B cell (primary cell): ENCODE results near the gene AKT3. TPM values are rescaled to one million over a fixed set of nuclear protein-coding genes. Genes with fewer than 3 reads are reported as not detected.
"Not testable (repeated sequence)": the region's sequence is repeated elsewhere in the genome, so short reads cannot be mapped to it uniquely, and the experiment has no call there.

Experiments used
- ATAC-seq: fragments of 200-7000 bp; cut with Tn5 transposase; one replicate; pipeline ENCODE4 v1.10.0; 2021; ENCODE audit warnings: low read depth, mild to moderate bottlenecking, moderate number of reproducible peaks, moderate library complexity
- CTCF ChIA-PET: fragments of 350-600 bp; sonication (Branson Sonifier 250); formaldehyde crosslinking; loops from one replicate; lab custom pipeline; 2021; ENCODE audit warnings: antibody characterized with exemption, inconsistent platforms; lab: Charles Lee
- POLR2A ChIA-PET: fragments of 350-600 bp; sonication (Branson Sonifier 250); formaldehyde crosslinking; loops from one replicate; lab custom pipeline; 2021; ENCODE audit warnings: antibody characterized with exemption; lab: Charles Lee
- DNase-seq: peaks from one replicate; pipeline ENCODE4 v3.0.0; 2013
- H2AFZ ChIP-seq: 2 replicates; pipeline ENCODE4 v1.6.1; 2012; ENCODE audit warnings: mild to moderate bottlenecking, low read depth, low read length; ENCODE audit not compliant: insufficient read depth, poor library complexity, severe bottlenecking
- H3K27ac ChIP-seq, 2 donors: 1 replicate in 1 of 2; 2 replicates in 1 of 2; pipeline ENCODE4 v1.5.1; 2012 to 2013; ENCODE audit warnings: low read length in 2 of 2, mild to moderate bottlenecking in 2 of 2, moderate library complexity in 1 of 2
- H3K27me3 ChIP-seq, 4 experiments: fragments of 200-600 bp in 1 of 4; sonication (generic) in 1 of 4; replicated peaks in 1 of 4; 1 replicate in 2 of 4; 2 replicates in 2 of 4; pipeline versions ENCODE4 v1.6.1 to v1.7.0; 2013 to 2016; ENCODE audit warnings: low read length in 3 of 4, mild to moderate bottlenecking in 2 of 4, mixed read lengths in 1 of 4, moderate library complexity in 1 of 4; ENCODE audit not compliant: insufficient read depth in 4 of 4, control insufficient read depth in 3 of 4; ENCODE audit errors: control extremely low read depth in 1 of 4
- H3K36me3 ChIP-seq, 2 experiments: replicated peaks in 1 of 2; 1 replicate in 1 of 2; 2 replicates in 1 of 2; pipeline versions ENCODE4 v1.6.1 to v1.7.1; 2013; ENCODE audit warnings: low read length in 1 of 2; ENCODE audit not compliant: insufficient read depth in 2 of 2, control insufficient read depth in 1 of 2; ENCODE audit errors: control extremely low read depth in 1 of 2, extremely low read depth in 1 of 2
- H3K4me1 ChIP-seq, 2 donors: fragments of 200-600 bp in 1 of 2; sonication (generic) in 1 of 2; 1 replicate in 1 of 2; 2 replicates in 1 of 2; pipeline versions ENCODE4 v1.5.1 to v1.6.1; 2013 to 2017; ENCODE audit warnings: low read length in 2 of 2; ENCODE audit not compliant: control insufficient read depth in 2 of 2, insufficient read depth in 2 of 2
- H3K4me2 ChIP-seq: replicated peaks from 2 replicates; pipeline ENCODE3; 2012; ENCODE audit warnings: mild to moderate bottlenecking, low read depth, low read length; ENCODE audit not compliant: poor library complexity, severe bottlenecking
- H3K4me3 ChIP-seq, 5 experiments: fragments of 200-600 bp in 1 of 5; sonication (generic) in 1 of 5; 1 replicate in 3 of 5; 2 replicates in 2 of 5; pipeline versions ENCODE4 v1.5.1 to v1.7.0; 2011 to 2016; ENCODE audit warnings: low read length in 4 of 5, mild to moderate bottlenecking in 4 of 5, low read depth in 2 of 5, control low read depth in 1 of 5, moderate library complexity in 1 of 5; ENCODE audit not compliant: insufficient read depth in 1 of 5; ENCODE audit errors: control extremely low read depth in 1 of 5, extremely low read depth in 1 of 5
- H3K79me2 ChIP-seq: fragments of 200-600 bp; sonication (generic); one replicate; pipeline ENCODE4 v1.6.0; 2016; ENCODE audit warnings: low read length; ENCODE audit not compliant: control insufficient read depth, insufficient read depth
- H3K9ac ChIP-seq: fragments of 200-600 bp; sonication (generic); 2 replicates; pipeline ENCODE4 v1.6.1; 2017; ENCODE audit warnings: mild to moderate bottlenecking, low read length, moderate library complexity
- H3K9me3 ChIP-seq, 3 donors: one replicate each; pipeline versions ENCODE4 v1.6.1 to v1.7.1; 2013; ENCODE audit warnings: low read length in 2 of 3; ENCODE audit not compliant: control insufficient read depth in 2 of 3, insufficient read depth in 1 of 3; ENCODE audit errors: control extremely low read depth in 1 of 3
- H4K20me1 ChIP-seq: 2 replicates; pipeline ENCODE4 v1.6.0; 2012; ENCODE audit warnings: mild to moderate bottlenecking, low read length; ENCODE audit not compliant: insufficient read depth, control insufficient read depth, poor library complexity, severe bottlenecking
- H3K27ac Mint-ChIP-seq: one replicate; pipeline ENCODE4 v1.8.0; 2021; ENCODE audit warnings: mixed read lengths
- H3K27me3 Mint-ChIP-seq: one replicate; pipeline ENCODE4 v1.8.0; 2021; ENCODE audit warnings: mixed read lengths
- H3K4me1 Mint-ChIP-seq: one replicate; pipeline ENCODE4 v1.8.0; 2021; ENCODE audit warnings: mixed read lengths
- H3K4me3 Mint-ChIP-seq: one replicate; pipeline ENCODE4 v1.8.0; 2021; ENCODE audit warnings: mixed read lengths
- H3K9me3 Mint-ChIP-seq: one replicate; pipeline ENCODE4 v1.8.0; 2022; ENCODE audit warnings: mixed read lengths; ENCODE audit not compliant: insufficient read depth
- CTCF ChIP-seq: fragments of 200-600 bp; IDR thresholded peaks from one replicate; pipeline ENCODE4 v1.8.0; 2022; ENCODE audit warnings: antibody characterized with exemption, mild to moderate bottlenecking
- EZH2 ChIP-seq: IDR thresholded peaks from 2 replicates; pipeline ENCODE4 v1.6.1; 2012; ENCODE audit warnings: borderline replicate concordance, low read depth, mild to moderate bottlenecking, moderate library complexity, low read length; ENCODE audit not compliant: insufficient read depth, poor library complexity, severe bottlenecking
- WGBS: methylation state at CpG from one replicate; pipeline ENCODE4 v1.1.5; 2013; ENCODE audit warnings: missing lambda C conversion rate; ENCODE audit not compliant: insufficient coverage; 5-methylcytosine and 5-hydroxymethylcytosine counted together
- intact Hi-C: fragments of 100-400 bp; cut with micrococcal nuclease; formaldehyde crosslinking; loops from one replicate; pipeline ENCODE4 v1.10.0; 2022
- polyA plus RNA-seq: library from polyadenylated mRNA; depleted of rRNA; stranded (reverse); fragments of >200 nt; gene quantifications from 2 replicates; pipeline ENCODE4 v1.2.3, GENCODE V29; 2012
- total RNA-seq, 2 donors: library from RNA; stranded (reverse); fragments of 120-200 nt in 1 of 2; gene quantifications; 1 replicate in 1 of 2; 2 replicates in 1 of 2; pipeline versions ENCODE4 v1.2.3 to v1.2.4, GENCODE V29; 2013 to 2022

The AKT3 gene
- total and polyA plus RNA-seq, 2 donors (not counting 1 experiment from before 2014, with no cell fraction given) = 4.4 to 148 TPM

GRCh38 chr1:243658594-243659105, 191.4 kb downstream of the AKT3 start:
- Histone ChIP-seq H3K4me3 (no peak overlapping the region), H3K9ac (no peak overlapping the region), H3K4me2 (no peak overlapping the region), H4K20me1 (no peaks in the 10 kb centered on the region), H3K9me3 (no peaks in the 10 kb centered on the region), H3K36me3 (peaks cover 0 to 2% of the 10 kb centered on the region in 2 experiments), H3K79me2 (no peaks in the 10 kb centered on the region), H2AFZ (no peak overlapping the region), H3K27ac (no peak overlapping the region), H3K27me3 (no peaks in the 10 kb centered on the region), H3K4me1 (no peaks in the 10 kb centered on the region)
- ATAC-seq = no peak
- Mint-ChIP-seq H3K27me3 (no peaks in the 10 kb centered on the region), H3K9me3 (no peaks in the 10 kb centered on the region), H3K27ac (no peak overlapping the region), H3K4me3 (no peak overlapping the region), H3K4me1 (no peaks in the 10 kb centered on the region)
- ChIA-PET CTCF (no interaction called here), POLR2A (no interaction called here)
- TF ChIP-seq EZH2 (no peak), CTCF (no peak)
- no peak for DNase-seq
- intact Hi-C loops = no loop called here
- WGBS = no CpG with 5 or more reads among the region's 4 CpGs

- H2AFZ ChIP-seq = no peak overlapping the region
- ATAC-seq (no peak), DNase-seq (no peak)
- H3K79me2 ChIP-seq = no peaks in the 10 kb centered on the region
- Mint-ChIP-seq H3K4me3 (no peak overlapping the region), H3K27ac (no peak overlapping the region), H3K4me1 (no peaks in the 10 kb centered on the region), H3K9me3 (no peaks in the 10 kb centered on the region), H3K27me3 (no peaks in the 10 kb centered on the region)
- ChIA-PET POLR2A (no interaction called here), CTCF (no interaction called here)
- no peak overlapping the region for H3K27ac ChIP-seq
- H3K9me3 ChIP-seq = no peaks in the 10 kb centered on the region
- H3K9ac ChIP-seq = no peak overlapping the region
- H3K4me3 ChIP-seq = no peak overlapping the region
- WGBS = no CpG with 5 or more reads among the region's 1 CpG
- peaks cover 0 to 2% of the 10 kb centered on the region in 2 experiments for H3K36me3 ChIP-seq
- TF ChIP-seq CTCF (no peak), EZH2 (no peak)
- H3K27me3 ChIP-seq = no peaks in the 10 kb centered on the region
- intact Hi-C loops = no loop called here
- no peaks in the 10 kb centered on the region for H4K20me1 ChIP-seq
- no peak overlapping the region for H3K4me2 ChIP-seq
- H3K4me1 ChIP-seq = no peaks in the 10 kb centered on the region
These were observed 192.2 kb downstream of the AKT3 start for GRCh38 chr1:243657793-243658192.

- DNase-seq, H4K20me1 ChIP-seq, H3K27me3 ChIP-seq, POLR2A ChIA-PET, ATAC-seq, H3K27ac Mint-ChIP-seq, H3K27ac ChIP-seq, H3K4me3 ChIP-seq, H3K4me3 Mint-ChIP-seq, H3K79me2 ChIP-seq, H2AFZ ChIP-seq, H3K4me2 ChIP-seq, H3K4me1 Mint-ChIP-seq, H3K9me3 Mint-ChIP-seq, H3K9me3 ChIP-seq, H3K27me3 Mint-ChIP-seq, CTCF ChIA-PET, H3K4me1 ChIP-seq, H3K9ac ChIP-seq, intact Hi-C loops: not testable (repeated sequence)
- WGBS = no CpG with 5 or more reads among the region's 3 CpGs
- H3K36me3 ChIP-seq = peaks cover 1 to 25% of the 10 kb centered on the region in 2 experiments
These were observed 200.5 kb downstream of the AKT3 start for GRCh38 chr1:243649530-243649929.
